HCT116 (cell line): Measurements from ENCODE around the gene CAMTA2.

Experiments
- CBX3 ChIP-seq: IDR thresholded peaks from 2 replicates; pipeline ENCODE4 v1.6.1; 2012; ENCODE audit warnings: low read depth
- EZH2 ChIP-seq: fragments of 200-600 bp; sonication (generic); IDR thresholded peaks from 2 replicates; pipeline ENCODE4 v1.6.1; 2017; ENCODE audit warnings: antibody characterized with exemption, mixed run types
- JUND ChIP-seq: IDR thresholded peaks from 2 replicates; pipeline ENCODE4 v1.6.1; 2012
- RAD21 ChIP-seq: IDR thresholded peaks from 2 replicates; pipeline ENCODE4 v1.6.1; 2012; ENCODE audit warnings: low read depth, mild to moderate bottlenecking
- TF ChIP-seq, protein P1 (sequence below), 3 experiments: fragments of 200-600 bp in 1 of 3; sonication (generic) in 1 of 3; IDR thresholded peaks in 2 of 3; conservative IDR thresholded peaks in 1 of 3; 2 replicates each; pipeline ENCODE4 v1.5.1; 2012 to 2017; ENCODE audit warnings: low read depth in 2 of 3, low read length in 2 of 3, antibody characterized with exemption in 1 of 3, borderline replicate concordance in 1 of 3, control low read depth in 1 of 3, mild to moderate bottlenecking in 1 of 3, mixed read lengths in 1 of 3, mixed run types in 1 of 3, moderate library complexity in 1 of 3; ENCODE audit not compliant: insufficient read depth in 1 of 3
- TF ChIP-seq, protein P2 (sequence below): IDR thresholded peaks from 2 replicates; pipeline ENCODE4 v1.6.1; 2012
- TF ChIP-seq, protein P3 (sequence below): IDR thresholded peaks from 2 replicates; pipeline ENCODE4 v1.6.1; 2012; ENCODE audit warnings: low read depth

DNA sequence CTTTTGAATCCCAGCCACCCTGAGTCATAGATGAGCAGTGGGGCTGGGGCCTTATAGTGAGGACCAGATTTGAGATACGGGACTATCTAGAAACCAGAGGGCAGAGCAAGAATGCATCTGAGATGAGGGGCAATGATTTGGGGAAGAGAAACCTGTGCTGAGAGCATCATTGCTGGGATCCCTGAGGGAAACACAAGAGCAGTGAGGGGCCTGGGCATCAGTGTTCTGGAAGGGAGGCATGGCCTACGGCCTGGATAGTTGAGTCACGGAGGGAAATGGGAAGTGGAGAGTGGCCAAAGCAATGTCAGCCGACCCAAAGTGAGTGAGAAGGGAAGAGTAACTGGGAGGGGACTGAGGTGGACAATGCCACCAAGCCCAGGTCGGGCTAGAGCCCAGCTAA is 5.2 kb downstream of the CAMTA2 start:
- TF ChIP-seq, protein P1, sequence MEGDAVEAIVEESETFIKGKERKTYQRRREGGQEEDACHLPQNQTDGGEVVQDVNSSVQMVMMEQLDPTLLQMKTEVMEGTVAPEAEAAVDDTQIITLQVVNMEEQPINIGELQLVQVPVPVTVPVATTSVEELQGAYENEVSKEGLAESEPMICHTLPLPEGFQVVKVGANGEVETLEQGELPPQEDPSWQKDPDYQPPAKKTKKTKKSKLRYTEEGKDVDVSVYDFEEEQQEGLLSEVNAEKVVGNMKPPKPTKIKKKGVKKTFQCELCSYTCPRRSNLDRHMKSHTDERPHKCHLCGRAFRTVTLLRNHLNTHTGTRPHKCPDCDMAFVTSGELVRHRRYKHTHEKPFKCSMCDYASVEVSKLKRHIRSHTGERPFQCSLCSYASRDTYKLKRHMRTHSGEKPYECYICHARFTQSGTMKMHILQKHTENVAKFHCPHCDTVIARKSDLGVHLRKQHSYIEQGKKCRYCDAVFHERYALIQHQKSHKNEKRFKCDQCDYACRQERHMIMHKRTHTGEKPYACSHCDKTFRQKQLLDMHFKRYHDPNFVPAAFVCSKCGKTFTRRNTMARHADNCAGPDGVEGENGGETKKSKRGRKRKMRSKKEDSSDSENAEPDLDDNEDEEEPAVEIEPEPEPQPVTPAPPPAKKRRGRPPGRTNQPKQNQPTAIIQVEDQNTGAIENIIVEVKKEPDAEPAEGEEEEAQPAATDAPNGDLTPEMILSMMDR (IDR thresholded peaks at IDR 0.05 in 2 of 3, conservative IDR thresholded peaks at IDR 0.05 in 1 of 3; ENCODE audit: borderline replicate concordance in 1 of 3, insufficient read depth in 1 of 3, low read depth in 2 of 3, low read length in 2 of 3), result no peak
- TF ChIP-seq RAD21, result no peak
- no peak for TF ChIP-seq JUND
- no peak for TF ChIP-seq CBX3
- no peak for TF ChIP-seq EZH2
- TF ChIP-seq, protein P2, sequence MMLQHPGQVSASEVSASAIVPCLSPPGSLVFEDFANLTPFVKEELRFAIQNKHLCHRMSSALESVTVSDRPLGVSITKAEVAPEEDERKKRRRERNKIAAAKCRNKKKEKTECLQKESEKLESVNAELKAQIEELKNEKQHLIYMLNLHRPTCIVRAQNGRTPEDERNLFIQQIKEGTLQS, result no peak
- TF ChIP-seq, protein P3, sequence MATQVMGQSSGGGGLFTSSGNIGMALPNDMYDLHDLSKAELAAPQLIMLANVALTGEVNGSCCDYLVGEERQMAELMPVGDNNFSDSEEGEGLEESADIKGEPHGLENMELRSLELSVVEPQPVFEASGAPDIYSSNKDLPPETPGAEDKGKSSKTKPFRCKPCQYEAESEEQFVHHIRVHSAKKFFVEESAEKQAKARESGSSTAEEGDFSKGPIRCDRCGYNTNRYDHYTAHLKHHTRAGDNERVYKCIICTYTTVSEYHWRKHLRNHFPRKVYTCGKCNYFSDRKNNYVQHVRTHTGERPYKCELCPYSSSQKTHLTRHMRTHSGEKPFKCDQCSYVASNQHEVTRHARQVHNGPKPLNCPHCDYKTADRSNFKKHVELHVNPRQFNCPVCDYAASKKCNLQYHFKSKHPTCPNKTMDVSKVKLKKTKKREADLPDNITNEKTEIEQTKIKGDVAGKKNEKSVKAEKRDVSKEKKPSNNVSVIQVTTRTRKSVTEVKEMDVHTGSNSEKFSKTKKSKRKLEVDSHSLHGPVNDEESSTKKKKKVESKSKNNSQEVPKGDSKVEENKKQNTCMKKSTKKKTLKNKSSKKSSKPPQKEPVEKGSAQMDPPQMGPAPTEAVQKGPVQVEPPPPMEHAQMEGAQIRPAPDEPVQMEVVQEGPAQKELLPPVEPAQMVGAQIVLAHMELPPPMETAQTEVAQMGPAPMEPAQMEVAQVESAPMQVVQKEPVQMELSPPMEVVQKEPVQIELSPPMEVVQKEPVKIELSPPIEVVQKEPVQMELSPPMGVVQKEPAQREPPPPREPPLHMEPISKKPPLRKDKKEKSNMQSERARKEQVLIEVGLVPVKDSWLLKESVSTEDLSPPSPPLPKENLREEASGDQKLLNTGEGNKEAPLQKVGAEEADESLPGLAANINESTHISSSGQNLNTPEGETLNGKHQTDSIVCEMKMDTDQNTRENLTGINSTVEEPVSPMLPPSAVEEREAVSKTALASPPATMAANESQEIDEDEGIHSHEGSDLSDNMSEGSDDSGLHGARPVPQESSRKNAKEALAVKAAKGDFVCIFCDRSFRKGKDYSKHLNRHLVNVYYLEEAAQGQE, result no peak
